D721Med (cell line): ENCODE measurements around the gene COL7A1.

Source experiments
- DNase-seq: peaks from one replicate; pipeline ENCODE4 v3.0.0; 2011; ENCODE audit warnings: low spot score; ENCODE audit not compliant: insufficient read length
- FAIRE-seq: peaks from 2 replicates; lab custom pipeline; 2011; peaks lifted over from hg19 to GRCh38; lab: Jason Lieb, UNC
- TF ChIP-seq, protein P1 (sequence below): IDR thresholded peaks from 2 replicates; pipeline ENCODE4 v1.5.1; 2012; ENCODE audit warnings: mild to moderate bottlenecking, control low read depth; ENCODE audit not compliant: insufficient read depth; ENCODE audit errors: missing control alignments

Gene COL7A1

DNA sequence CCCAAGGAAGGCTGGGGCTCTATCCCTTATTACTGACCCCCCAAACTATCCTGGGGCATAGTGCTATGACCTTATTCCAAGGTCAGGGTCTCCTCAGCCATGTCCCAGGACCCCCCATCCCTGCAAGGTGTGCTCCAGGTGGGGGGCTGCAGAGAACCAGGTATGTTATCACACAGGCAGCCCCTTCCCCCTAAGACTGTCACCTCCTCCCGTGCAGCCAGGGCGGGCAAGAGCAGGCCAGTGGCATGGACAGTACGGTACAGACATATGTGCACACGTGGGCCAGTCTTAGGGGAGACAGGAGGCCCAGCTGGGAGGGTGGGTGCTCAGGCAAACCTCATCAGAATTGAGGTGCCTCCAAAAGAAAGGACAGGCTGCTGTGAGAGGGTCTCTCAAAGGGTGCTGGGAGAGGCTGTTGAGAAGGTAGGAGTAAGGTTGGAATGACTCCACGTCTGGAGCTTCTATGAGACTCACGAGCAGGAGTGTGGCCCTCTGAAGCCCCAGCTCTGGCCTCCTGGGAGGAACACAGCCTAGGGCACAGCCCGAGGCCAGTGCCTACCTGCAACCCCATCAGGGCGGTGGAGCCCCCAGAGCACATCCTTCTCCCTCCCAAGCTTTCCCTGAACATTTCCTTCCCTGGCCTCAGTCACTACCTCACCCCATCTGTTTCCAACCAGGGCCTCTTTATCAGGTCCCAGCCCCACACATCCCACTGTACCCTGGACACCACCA lies 1.7 kb upstream of the COL7A1 start:
- no peak for FAIRE-seq
- no peak for DNase-seq
- TF ChIP-seq, protein P1, sequence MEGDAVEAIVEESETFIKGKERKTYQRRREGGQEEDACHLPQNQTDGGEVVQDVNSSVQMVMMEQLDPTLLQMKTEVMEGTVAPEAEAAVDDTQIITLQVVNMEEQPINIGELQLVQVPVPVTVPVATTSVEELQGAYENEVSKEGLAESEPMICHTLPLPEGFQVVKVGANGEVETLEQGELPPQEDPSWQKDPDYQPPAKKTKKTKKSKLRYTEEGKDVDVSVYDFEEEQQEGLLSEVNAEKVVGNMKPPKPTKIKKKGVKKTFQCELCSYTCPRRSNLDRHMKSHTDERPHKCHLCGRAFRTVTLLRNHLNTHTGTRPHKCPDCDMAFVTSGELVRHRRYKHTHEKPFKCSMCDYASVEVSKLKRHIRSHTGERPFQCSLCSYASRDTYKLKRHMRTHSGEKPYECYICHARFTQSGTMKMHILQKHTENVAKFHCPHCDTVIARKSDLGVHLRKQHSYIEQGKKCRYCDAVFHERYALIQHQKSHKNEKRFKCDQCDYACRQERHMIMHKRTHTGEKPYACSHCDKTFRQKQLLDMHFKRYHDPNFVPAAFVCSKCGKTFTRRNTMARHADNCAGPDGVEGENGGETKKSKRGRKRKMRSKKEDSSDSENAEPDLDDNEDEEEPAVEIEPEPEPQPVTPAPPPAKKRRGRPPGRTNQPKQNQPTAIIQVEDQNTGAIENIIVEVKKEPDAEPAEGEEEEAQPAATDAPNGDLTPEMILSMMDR = no peak

DNA sequence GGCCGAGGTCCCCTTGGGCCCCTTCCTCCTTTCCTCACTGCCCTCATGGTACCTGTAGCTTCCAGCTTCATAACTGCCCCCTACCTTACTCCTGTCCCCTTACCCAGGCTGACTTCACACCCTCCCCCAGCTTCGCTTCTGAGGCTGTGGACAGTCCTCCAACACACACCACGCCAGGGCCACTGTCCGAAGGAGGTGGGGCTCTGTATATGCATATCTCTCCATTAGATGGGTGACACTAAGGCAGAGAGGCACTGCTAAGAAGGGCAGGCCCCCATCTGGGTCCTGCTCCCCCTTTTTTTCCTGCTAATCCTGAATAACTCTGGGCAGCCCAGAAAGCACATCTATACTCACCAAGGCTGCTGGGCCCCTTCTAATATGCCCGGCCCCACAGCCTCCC lies 1.0 kb upstream of the COL7A1 start:
- FAIRE-seq (no peak), DNase-seq (no peak)
- TF ChIP-seq, protein P1 = no peak

DNA sequence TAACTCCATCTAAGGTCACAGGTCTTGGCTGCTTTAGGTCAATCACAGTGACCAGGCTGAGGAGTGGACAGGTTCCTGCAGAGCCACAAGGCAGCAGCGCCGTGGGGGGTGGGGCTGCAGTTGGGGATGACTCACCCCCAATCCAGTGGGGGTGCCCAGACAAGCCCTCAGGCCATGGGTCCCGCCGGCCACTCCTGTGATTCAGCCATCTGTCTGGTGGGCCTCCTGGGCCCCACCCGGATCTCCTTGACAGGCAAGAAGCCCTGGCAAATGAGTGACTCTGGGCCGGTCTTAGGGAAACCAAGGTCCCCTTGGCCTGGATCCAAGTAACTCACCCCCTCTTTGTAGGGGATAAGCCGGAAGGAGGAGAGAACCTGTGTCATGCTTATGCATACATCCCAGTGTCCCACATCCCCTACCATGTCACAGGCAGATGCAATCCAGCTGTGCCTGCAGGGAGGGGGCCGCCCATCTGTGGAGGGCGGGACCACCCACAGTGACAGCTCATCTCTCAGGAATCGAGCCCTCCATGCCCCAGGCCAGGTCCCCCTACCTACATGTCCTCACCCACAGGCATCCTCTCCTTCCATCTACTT lies 495 bp upstream of the COL7A1 start:
- DNase-seq = no peak

DNA sequence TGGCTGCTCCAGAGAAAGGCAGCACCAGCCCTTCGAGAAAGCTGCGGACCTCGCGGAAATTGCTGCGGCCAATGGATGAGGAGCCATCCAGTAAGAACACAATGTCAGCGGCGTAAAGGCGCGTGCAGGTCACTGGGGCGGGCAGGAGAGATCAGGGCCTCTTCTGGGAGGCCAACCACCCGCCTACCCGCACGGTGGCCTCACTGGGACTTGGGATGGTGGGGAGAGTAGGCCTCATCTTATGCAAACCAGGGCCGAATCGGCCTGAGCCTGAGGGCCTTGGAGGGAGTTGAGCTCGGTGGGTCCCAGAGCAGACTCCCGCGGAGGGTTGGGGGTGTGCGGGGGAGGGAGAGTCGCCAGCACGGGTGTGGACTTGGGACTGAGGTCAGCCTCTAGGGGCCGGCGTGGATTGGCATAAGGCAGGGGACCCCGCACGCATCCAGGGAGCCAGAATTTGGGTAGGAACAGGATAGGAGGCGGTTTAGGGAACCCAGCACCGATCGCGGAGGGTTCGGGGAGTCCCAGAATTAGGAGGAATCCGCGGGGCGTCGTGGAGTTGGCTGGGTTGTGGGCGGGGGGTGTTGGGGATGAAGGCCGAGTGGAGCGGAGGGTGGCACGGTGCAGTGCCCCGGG lies 596 bp downstream of the COL7A1 start:
- TF ChIP-seq, protein P1 = no peak

More for the DNA sequence above, 495 bp upstream of the COL7A1 start:
- no peak for FAIRE-seq
- TF ChIP-seq, protein P1 = no peak

DNA sequence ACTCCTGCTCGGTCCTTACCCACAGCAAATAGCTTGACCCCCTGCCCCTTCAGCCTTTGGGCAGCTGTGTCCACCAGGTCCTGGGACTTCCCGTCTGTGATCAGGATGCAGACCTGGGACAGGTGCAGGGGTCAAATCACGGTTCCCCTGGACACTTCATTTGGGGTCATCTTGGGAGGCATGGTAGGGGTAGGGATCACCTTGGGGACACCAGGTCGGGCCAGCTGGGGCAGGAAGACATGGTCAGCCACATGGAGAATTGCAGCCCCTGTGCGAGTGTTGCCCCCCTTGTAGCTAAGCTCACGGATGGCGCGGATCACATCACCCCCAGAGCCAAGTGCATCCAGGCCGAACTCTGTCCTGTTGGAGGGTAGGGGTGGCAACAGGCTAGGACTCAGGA lies 1.8 kb downstream of the COL7A1 start:
- TF ChIP-seq, protein P1 = no peak
- FAIRE-seq = no peak
- DNase-seq = no peak

More for the DNA sequence above, 596 bp downstream of the COL7A1 start:
- no peak for FAIRE-seq
- DNase-seq = no peak

DNA sequence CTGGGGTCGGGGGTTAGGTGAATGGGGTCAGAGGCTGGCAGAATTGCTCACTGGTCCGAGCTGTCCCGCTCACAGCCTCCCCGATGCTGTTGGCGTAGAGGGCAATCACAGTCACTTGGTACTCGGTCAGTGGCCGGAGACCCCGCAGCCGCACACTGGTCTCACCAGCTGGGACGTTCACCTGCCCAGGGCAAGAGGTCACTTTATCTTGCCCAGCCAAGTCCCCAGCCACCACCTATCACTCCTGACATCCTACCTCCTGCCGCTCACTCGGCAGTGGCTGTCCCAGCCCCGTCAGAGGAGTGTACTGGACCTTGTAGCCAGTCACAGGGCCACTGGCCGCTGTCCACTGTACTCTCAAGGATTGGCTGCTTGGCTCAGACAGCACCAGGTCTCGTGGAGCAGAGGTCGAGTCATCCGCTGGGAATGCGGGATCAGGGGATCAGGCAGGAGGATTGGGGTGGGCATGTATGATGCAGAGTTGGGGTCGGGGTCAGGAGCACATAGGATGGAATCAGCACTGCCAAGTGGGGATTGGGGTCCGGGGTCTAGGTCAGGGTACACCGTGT lies 2.5 kb downstream of the COL7A1 start:
- DNase-seq (no peak), FAIRE-seq (no peak)
- TF ChIP-seq, protein P1 = no peak
